Kidney capillary endothelial cell (primary cell): ENCODE data around the gene TRIM40.
"Not testable (repeated sequence)": the region's sequence is repeated elsewhere in the genome, so short reads cannot be mapped to it uniquely, and the experiment has no call there.

Source experiments
- DNase-seq: peaks from one replicate; pipeline ENCODE4 v3.0.0-alpha.2; 2018; ENCODE audit warnings: low spot score

The TRIM40 gene

GRCh38 chr6:30163918-30164654 lies 28.1 kb downstream of the TRIM40 start:
- DNase-seq: no peak

DNA sequence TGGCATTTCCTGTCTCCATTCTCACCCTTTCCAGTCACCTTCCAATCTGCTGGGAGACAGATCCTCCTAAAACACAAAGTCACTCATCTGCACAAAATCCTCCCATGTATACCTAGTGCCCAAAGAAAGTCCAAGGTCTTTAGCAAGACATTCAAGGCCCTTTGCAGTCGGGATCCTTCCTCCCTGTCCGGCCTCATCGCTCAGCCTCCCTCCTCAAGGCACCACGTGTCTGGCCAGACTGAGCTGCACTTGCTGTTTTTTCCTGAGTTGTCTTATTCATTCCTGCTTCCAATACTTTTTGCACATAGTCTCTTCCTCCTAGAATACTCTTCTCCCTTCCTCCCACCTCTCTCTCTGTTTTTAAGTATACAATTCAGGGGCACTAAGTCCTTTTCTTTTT lies 28.8 kb downstream of the TRIM40 start:
- DNase-seq: no peak

GRCh38 chr6:30165238-30165637 lies 29.3 kb downstream of the TRIM40 start:
- not testable (repeated sequence) for DNase-seq

DNA sequence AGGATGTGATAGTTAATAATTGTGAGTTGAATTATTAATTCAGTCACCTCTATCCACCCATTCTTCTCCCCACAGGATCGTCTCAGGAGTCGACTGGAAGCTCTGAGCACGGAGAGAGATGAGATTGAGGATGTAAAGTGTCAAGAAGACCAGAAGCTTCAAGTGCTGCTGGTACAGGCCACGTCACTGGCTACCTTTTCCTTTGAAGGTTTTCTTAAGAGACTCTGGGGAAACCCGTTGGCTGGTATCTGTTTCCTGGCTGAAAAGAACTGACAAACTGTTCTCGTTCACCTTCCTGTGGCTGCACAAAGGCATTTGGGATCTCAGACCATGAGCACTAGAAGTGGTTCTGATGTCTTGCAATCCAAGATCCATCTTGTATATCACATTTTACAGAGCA lies 31.2 kb downstream of the TRIM40 start:
- DNase-seq: no peak

GRCh38 chr6:30168741-30169140 lies 32.8 kb downstream of the TRIM40 start:
- DNase-seq: no peak

- peak; percentile 52 for DNase-seq
These were observed 34.0 kb downstream of the TRIM40 start for GRCh38 chr6:30169658-30170614.

DNA sequence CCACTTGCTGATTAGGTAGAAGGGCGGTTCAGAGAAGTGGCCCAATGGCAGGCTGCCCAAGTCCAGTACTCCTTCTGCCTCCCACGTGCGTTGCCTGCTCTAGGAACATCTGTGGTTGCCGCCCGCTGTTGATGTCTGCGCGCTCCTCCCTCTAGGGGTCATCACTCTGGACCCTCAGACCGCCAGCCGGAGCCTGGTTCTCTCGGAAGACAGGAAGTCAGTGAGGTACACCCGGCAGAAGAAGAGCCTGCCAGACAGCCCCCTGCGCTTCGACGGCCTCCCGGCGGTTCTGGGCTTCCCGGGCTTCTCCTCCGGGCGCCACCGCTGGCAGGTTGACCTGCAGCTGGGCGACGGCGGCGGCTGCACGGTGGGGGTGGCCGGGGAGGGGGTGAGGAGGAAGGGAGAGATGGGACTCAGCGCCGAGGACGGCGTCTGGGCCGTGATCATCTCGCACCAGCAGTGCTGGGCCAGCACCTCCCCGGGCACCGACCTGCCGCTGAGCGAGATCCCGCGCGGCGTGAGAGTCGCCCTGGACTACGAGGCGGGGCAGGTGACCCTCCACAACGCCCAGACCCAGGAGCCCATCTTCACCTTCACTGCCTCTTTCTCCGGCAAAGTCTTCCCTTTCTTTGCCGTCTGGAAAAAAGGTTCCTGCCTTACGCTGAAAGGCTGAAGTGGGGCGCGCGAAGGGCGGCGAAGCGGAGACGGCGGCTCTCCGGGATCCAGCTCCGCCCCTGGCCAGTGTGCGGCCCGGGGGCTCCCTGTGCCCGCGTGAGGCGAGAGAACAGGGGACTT lies 35.9 kb downstream of the TRIM40 start:
- no peak for DNase-seq

GRCh38 chr6:30172681-30173080 lies 36.7 kb downstream of the TRIM40 start:
- no peak for DNase-seq

DNA sequence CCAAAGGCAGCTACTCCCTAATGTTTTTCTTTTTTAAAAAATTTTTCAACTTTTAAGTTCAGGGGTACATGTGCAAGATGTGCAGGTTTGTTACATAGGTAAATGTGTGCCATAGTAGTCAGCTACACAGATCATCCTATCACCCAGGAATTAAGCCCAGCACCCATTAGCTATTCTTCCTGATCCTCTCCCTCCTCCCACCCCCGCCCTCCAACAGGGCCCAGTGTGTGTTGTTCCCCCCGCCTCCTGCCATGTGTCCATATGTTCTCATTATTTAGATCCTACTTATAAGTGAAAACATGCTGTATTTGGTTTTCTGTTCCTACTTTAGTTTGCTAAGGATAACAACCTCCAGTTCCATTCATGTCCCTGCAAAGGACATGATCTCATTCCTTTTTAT lies 39.8 kb downstream of the TRIM40 start:
- no peak for DNase-seq

DNA sequence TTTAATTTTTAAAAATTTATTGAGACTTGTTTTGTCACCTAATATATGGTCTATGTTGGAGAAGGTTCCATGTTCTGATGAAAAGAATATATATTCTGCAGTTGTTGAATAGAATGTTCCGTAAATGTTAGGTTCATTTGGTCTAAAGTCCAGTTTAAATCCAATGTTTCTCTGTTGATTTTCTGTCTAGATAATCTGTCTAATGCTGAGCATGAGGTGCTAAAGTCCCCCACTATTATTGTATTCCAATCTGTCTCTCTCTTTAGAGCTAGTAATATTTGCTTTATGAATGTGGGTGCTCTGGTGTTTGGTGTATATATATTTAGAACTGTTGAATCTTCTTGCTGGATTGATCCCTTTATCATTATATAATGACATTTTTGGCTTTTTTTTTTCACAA lies 42.9 kb downstream of the TRIM40 start:
- DNase-seq: no peak

DNA sequence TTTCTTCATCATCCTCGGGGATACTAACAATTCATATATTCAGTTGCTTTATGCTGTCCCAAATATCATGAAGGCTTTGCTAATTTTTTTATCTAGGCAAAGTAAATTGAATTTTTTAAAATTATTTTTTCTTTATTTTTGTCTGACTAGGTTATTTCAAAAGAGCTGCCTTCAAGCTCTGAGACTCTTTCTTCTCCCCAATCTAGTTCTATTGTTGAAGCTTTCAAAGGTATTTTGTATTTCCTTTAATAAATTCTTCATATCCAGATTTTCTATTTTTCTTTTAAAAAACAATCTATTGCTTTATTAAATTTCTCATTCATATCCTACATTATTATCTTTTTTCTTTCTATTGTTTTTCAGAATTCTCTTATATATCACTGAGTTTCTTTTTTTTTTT lies 44.2 kb downstream of the TRIM40 start:
- DNase-seq: no peak

DNA sequence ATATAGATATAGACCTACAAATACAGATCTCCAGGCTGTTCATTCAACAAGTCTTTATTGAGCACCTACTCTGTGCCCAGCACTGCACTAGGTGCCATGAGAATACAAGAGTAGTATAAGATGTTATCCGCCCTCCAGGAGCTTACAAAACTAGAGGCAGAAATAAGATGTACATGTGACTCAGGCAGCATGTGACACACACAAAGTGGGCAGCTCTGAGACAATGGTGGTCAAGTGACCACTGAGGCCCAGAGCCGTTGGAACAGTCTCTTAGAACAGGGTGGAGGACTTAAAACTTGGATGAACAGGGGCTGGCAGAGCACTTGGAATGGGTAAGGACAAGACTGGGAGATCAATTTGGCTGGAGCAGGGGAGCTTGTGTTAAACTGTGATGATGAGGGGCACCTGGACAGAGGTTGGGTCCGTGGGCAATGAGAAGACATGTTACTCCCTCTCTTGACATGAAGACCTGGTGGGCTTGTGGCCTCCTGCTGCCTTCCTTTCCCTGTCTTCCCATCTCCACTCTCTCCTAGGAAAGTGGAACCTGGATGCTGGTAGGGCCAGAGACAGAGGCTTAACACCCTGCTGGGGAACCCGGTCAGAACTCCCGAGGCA lies 48.6 kb downstream of the TRIM40 start:
- DNase-seq: no peak

DNA sequence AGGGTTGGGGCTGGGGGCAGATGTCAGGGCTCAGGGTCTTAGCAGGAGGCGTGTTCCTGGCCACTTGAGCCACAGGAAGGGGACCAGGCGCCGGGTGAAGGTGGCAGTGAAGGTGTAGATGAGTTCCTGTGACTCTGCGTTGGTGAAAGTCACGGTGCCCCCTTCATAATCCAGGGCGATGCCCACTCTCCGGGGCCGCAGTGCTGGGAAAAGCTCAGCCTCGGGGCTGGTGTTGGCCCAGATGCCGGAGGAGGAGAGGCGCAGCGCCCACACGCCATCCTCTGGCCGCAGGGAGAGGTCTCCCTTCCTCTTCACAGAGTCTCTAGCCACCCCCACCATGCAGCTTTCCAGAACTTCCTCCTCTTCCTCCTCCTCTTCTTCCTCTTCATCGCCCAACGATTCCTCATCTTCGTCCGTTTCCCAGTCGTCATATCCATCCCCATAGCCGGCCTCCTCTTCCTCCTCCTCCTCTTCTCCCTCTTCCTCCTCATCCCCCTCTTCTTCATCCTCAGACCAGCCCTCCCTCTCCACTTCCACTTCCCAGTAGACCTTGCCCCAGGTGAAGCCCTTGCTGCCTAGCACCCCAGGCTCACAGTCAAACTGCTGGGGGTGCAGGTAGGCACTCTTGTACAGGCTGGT lies 50.0 kb downstream of the TRIM40 start:
- DNase-seq: no peak

- no peak for DNase-seq
These were observed 52.6 kb downstream of the TRIM40 start for GRCh38 chr6:30188541-30188940.

- DNase-seq: no peak
These were observed 56.1 kb downstream of the TRIM40 start for GRCh38 chr6:30192076-30192475.

DNA sequence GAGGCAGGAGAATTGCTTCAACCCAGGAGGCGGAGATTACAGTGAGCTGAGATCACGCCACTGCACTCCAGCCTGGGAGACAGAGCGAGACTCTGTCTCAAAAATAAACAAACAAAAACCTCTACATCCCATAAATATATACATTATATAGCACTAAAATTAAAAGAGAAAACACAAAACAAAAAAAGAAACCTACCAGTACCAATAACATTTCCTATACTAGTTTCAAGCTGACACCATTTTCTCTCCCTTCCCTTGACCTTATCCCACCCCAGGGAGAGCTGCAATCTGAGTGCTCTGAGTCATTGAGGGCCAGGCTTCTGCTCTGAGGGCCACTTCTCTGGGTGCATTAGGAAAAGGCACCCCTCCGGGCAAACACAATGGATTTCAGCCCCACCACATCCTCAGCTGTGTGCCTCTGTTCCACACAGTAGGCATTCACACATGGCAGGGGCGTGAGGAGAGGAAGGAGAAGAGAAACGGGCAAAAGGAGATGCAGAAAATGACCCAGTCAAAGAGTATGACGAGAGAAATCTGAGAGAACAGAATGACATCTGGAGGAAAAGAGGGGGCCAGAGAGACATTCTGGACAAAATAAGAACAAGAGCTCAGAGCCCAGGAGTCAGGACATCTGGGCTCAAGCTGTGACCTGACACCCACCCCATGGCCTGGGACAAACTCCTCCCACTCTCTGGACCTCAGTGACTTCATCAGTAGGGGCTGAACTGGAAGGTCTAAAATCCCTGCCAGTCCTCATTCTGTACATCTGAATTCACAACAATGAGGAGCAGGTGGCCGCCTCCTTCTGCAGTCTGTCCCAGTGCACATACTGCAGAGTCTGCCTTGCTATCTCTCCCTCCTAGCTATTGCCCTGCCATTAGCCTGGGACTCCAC lies 59.1 kb downstream of the TRIM40 start:
- no peak for DNase-seq

DNA sequence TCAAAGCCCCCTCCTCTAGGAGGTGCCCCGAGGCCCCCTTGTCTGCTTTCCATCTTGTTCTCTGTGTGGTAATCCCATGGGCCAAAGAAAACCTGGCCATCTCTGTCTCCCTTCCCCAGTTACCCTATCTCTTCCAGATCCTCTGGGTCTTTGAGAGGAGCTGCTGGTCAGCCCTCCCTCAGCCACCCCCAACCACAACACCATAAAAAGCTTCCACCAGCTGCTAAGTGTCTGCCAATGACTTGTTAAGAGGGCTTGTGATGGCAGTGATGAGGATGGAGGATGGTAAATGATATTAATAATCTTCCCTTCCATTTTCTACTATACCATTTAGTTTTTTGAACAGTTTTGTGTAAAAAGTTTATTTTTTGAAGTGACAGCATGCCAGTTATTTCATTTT lies 60.0 kb downstream of the TRIM40 start:
- DNase-seq: no peak

DNA sequence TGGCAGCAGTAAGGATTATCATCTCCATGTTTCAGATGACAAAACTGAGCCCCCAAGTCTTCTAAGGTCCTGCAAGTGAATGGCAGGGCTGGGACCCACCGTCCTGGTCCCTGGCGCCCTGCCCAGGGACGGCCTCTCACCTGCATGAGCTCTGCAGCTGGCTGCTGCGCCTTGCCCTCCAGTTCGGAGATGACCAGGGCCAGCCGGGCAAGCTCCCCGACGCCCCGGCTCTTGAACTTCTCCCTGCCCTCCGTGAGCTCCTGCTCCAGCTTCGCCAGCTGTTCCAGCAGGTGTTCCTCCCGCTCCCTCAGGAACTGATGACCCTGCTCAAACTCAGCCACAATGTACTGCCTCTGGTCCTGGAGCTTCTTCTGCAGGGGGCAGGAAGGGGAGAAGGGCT lies 60.4 kb downstream of the TRIM40 start:
- DNase-seq: no peak
